ENCODE results near the gene PDZRN4.

- TF ChIP-seq CTCF (IDR thresholded peaks at IDR 0.05 in 8 of 11, conservative IDR thresholded peaks at IDR 0.05 in 3 of 11) (no peak), POLR2A (IDR thresholded peaks at IDR 0.05) (no peak)
Measured at GRCh38 chr12:41242603-41243002, 54.5 kb downstream of the PDZRN4 start.

Data from spleen (tissue), 7 donors.